KOPT-K1 (cell line): ENCODE measurements around the gene NXPH3.

Experiments
- H3K27ac ChIP-seq: fragments of 200-600 bp; sonication (generic); 2 replicates; pipeline ENCODE4 v1.5.1; 2016; ENCODE audit warnings: antibody characterized with exemption, mild to moderate bottlenecking, low read depth, low read length; ENCODE audit not compliant: poor library complexity, severe bottlenecking
- H3K36me3 ChIP-seq: fragments of 200-600 bp; sonication (generic); 2 replicates; pipeline ENCODE4 v1.5.1; 2017; ENCODE audit warnings: antibody characterized with exemption, mild to moderate bottlenecking, low read length, moderate library complexity; ENCODE audit not compliant: insufficient read depth
- H3K9me3 ChIP-seq: fragments of 200-600 bp; sonication (generic); 2 replicates; pipeline ENCODE4 v1.5.1; 2017; ENCODE audit warnings: antibody characterized with exemption, low read length, mild to moderate bottlenecking; ENCODE audit not compliant: insufficient read depth, poor library complexity, severe bottlenecking

Gene NXPH3

GRCh38 chr17:49588726-49589576, 13.3 kb downstream of the NXPH3 start:
- no peaks in the 10 kb centered on the region for H3K9me3 ChIP-seq
- no peaks in the 10 kb centered on the region; the same call in 1 of the 2 replicates for H3K36me3 ChIP-seq
- H3K27ac ChIP-seq = no peak overlapping the region

GRCh38 chr17:49589577-49589927, 13.9 kb downstream of the NXPH3 start:
- no peaks in the 10 kb centered on the region; the same call in 1 of the 2 replicates for H3K36me3 ChIP-seq
- no peaks in the 10 kb centered on the region for H3K9me3 ChIP-seq
- no peak overlapping the region for H3K27ac ChIP-seq

- peaks cover 7% of the 10 kb centered on the region for H3K36me3 ChIP-seq
- no peaks in the 10 kb centered on the region for H3K9me3 ChIP-seq
- no peak overlapping the region for H3K27ac ChIP-seq
Measured at GRCh38 chr17:49590874-49591273, 15.2 kb downstream of the NXPH3 start.

- peaks cover 21% of the 10 kb centered on the region for H3K36me3 ChIP-seq
- H3K9me3 ChIP-seq = no peaks in the 10 kb centered on the region
- no peak overlapping the region for H3K27ac ChIP-seq
Measured at GRCh38 chr17:49592263-49592662, 16.6 kb downstream of the NXPH3 start.

GRCh38 chr17:49595328-49595727, 19.7 kb downstream of the NXPH3 start:
- Histone ChIP-seq H3K36me3 (peaks cover 51% of the 10 kb centered on the region), H3K27ac (no peak overlapping the region), H3K9me3 (no peaks in the 10 kb centered on the region)

GRCh38 chr17:49595980-49596379, 20.3 kb downstream of the NXPH3 start:
- no peak overlapping the region for H3K27ac ChIP-seq
- no peaks in the 10 kb centered on the region for H3K9me3 ChIP-seq
- peaks cover 58% of the 10 kb centered on the region for H3K36me3 ChIP-seq

- Histone ChIP-seq H3K36me3 (peaks cover 65% of the 10 kb centered on the region), H3K27ac (no peak overlapping the region), H3K9me3 (no peaks in the 10 kb centered on the region)
Measured at GRCh38 chr17:49596613-49597244, 21.1 kb downstream of the NXPH3 start.

- Histone ChIP-seq H3K9me3 (no peaks in the 10 kb centered on the region), H3K27ac (no peak overlapping the region), H3K36me3 (peaks cover 72% of the 10 kb centered on the region)
Measured at GRCh38 chr17:49597436-49597835, 21.8 kb downstream of the NXPH3 start.

- Histone ChIP-seq H3K9me3 (no peaks in the 10 kb centered on the region), H3K27ac (no peak overlapping the region), H3K36me3 (peaks cover 78% of the 10 kb centered on the region)
Measured at GRCh38 chr17:49597928-49598655, 22.4 kb downstream of the NXPH3 start.

- Histone ChIP-seq H3K36me3 (peaks cover 87% of the 10 kb centered on the region), H3K9me3 (no peaks in the 10 kb centered on the region), H3K27ac (no peak overlapping the region)
Measured at GRCh38 chr17:49598918-49599317, 23.2 kb downstream of the NXPH3 start.

GRCh38 chr17:49600949-49601348, 25.3 kb downstream of the NXPH3 start:
- Histone ChIP-seq H3K27ac (no peak overlapping the region), H3K9me3 (no peaks in the 10 kb centered on the region), H3K36me3 (peaks cover 94% of the 10 kb centered on the region)

- H3K27ac ChIP-seq = no peak overlapping the region
- peaks cover 94% of the 10 kb centered on the region for H3K36me3 ChIP-seq
Measured at GRCh38 chr17:49602783-49603182, 27.1 kb downstream of the NXPH3 start.

GRCh38 chr17:49603238-49603637, 27.6 kb downstream of the NXPH3 start:
- Histone ChIP-seq H3K36me3 (peaks cover 94% of the 10 kb centered on the region), H3K9me3 (no peaks in the 10 kb centered on the region), H3K27ac (no peak overlapping the region)

More at GRCh38 chr17:49602783-49603182, 27.1 kb downstream of the NXPH3 start:
- H3K9me3 ChIP-seq = no peaks in the 10 kb centered on the region

- Histone ChIP-seq H3K9me3 (no peaks in the 10 kb centered on the region), H3K36me3 (peaks cover 94% of the 10 kb centered on the region), H3K27ac (no peak overlapping the region)
Measured at GRCh38 chr17:49603720-49604119, 28.0 kb downstream of the NXPH3 start.

GRCh38 chr17:49604314-49604869, 28.7 kb downstream of the NXPH3 start:
- Histone ChIP-seq H3K9me3 (no peaks in the 10 kb centered on the region), H3K36me3 (peaks cover 94% of the 10 kb centered on the region), H3K27ac (no peak overlapping the region)
